PFSK-1 (cell line): ENCODE results near the gene TMEM117.

Experiments used
- POLR2AphosphoS5 ChIP-seq: IDR thresholded peaks from 2 replicates; pipeline ENCODE4 v1.6.1; 2012; ENCODE audit warnings: low read depth, mild to moderate bottlenecking, control low read depth, low read length, moderate library complexity
- REST ChIP-seq, 2 experiments: IDR thresholded peaks; 2 replicates each; pipeline versions ENCODE4 v1.6.1 to v1.8.0; 2011 to 2012; ENCODE audit warnings: low read depth in 2 of 2, low read length in 2 of 2, control low read depth in 1 of 2, inconsistent platforms in 1 of 2, mild to moderate bottlenecking in 1 of 2, moderate library complexity in 1 of 2; ENCODE audit not compliant: insufficient read depth in 1 of 2
- SIN3A ChIP-seq: IDR thresholded peaks from 2 replicates; pipeline ENCODE4 v1.6.1; 2012; ENCODE audit warnings: mild to moderate bottlenecking, low read length, moderate library complexity, borderline replicate concordance; ENCODE audit not compliant: insufficient read depth
- TAF1 ChIP-seq: IDR thresholded peaks from 2 replicates; pipeline ENCODE4 v1.6.1; 2012; ENCODE audit warnings: low read length, control low read depth, borderline replicate concordance; ENCODE audit not compliant: insufficient read depth

DNA sequence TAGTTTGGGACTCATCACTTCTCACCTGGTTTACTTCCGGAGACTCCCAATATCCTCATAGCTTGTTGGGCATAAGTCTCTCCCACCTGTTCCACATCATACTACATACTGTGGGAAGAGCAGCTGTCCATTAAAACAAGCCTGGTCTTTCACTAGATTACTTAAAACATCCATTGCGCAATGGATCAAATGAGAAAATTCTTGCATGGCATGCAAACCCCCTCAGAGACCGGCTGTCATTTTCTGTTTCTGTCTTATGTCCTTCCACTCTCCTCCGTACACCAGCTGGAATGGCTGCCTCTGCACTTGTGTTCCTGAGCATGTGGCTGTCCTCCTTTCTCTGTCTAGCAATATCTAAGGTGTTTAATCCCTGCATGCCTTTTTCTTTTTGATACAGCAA, 265.6 kb downstream of the TMEM117 start:
- no peak for TF ChIP-seq POLR2AphosphoS5
- no peak for TF ChIP-seq REST (IDR thresholded peaks at IDR 0.05; ENCODE audit: insufficient read depth in 1 of 2, low read depth in 2 of 2, low read length in 2 of 2)
- TF ChIP-seq TAF1 = no peak
- TF ChIP-seq SIN3A = no peak
